Stimulated activated CD4-positive, alpha-beta T cell treated with anti-CD3 and anti-CD28 coated beads, Interleukin-12 subunit alpha, Interleukin-12 subunit beta, amount 100 ng/mL, for 48 hours (primary cell): ENCODE measurements around the gene MAPRE2.
"Not testable (repeated sequence)": the region's sequence is repeated elsewhere in the genome, so short reads cannot be mapped to it uniquely, and the experiment has no call there.

Source experiments
- DNase-seq, 3 donors: peaks; one replicate each; pipeline ENCODE4 v3.0.0-alpha.2; 2020; ENCODE audit warnings: low read depth in 2 of 3, low spot score in 1 of 3

MAPRE2 gene

GRCh38 chr18:35143622-35144596 is 102.7 kb downstream of the MAPRE2 start:
- DNase-seq = peak in 2 of 3 donors; percentile 16 to 25

- DNase-seq = no peak
These were observed 103.5 kb downstream of the MAPRE2 start for GRCh38 chr18:35144698-35145097.

DNA sequence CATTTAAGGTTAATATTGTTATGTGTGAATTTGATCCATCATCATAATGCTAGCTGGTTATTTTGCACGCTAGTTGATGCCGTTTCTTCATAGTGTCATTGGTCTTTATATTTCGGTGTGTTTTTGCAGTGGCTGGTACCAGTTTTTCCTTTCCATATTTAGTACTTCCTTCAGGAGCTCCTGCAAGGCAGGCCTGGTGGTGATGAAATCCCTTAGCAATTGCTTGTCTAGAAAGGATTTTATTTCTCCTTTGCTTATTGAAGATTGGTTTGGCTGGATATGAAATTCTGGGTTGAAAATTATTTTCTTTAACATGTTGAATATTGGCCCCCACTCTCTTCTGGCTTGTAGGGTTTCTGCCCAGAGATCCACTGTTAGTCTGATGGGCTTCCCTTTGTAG is 109.0 kb downstream of the MAPRE2 start:
- not testable (repeated sequence) for DNase-seq

- no peak for DNase-seq
These were observed 112.5 kb downstream of the MAPRE2 start for GRCh38 chr18:35153609-35154272.

- no peak for DNase-seq
These were observed 114.3 kb downstream of the MAPRE2 start for GRCh38 chr18:35155398-35156117.

DNA sequence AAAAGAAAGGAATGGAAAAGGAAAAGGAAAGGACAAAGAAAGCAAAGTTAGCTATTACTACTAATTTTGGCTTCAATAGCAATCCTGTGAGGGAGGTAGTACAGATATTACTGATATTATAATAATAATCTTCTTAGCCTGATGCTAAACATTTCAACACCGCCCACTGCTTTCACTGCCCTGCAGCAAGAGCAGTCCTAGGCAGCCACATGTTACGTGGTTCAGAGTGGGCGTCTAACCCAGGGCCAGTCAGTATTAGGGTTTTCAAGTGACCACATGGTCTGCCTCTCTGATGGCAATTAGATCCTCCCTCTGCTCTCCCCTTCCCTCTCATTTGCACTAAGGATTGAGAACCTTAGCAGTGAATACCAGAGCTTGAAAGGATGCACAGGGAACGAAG is 116.0 kb downstream of the MAPRE2 start:
- no peak for DNase-seq

DNA sequence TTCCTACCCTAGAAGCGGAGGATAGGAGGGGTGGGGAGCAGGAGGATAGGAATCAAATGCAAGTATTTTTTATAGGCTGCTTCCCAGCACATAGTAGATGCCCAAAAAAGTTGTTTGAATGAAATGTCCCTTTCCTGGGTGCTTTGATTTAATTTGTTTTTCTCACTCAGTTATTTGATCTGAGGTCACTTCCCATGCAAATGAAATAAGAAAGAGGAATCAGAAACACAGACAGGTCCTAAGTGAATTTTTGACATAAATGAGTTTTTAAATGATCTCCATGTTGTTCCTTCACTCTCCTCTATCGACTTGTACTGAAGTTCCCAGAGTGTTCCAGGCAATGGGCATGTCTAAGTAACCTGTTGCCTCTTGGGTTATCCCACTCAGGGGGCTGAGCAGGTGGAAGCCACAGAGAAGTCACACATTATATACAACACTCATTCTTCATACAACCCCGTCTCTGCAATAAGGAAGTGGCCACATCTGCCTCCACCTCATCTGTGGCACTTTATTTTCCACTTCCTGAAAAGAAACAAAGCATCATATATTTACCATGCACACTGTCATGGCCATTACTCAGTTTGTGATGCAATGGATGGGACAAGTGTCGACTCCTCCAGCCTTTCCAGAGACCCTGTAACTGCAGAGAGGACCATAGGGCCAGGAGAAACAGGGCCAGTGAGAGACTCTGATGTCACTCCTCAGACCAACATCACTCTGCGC is 117.7 kb downstream of the MAPRE2 start:
- DNase-seq = peak in 1 of 3 donors; percentile 16

GRCh38 chr18:35159782-35160181 is 118.6 kb downstream of the MAPRE2 start:
- DNase-seq = no peak

GRCh38 chr18:35161485-35161884 is 120.3 kb downstream of the MAPRE2 start:
- DNase-seq = no peak

DNA sequence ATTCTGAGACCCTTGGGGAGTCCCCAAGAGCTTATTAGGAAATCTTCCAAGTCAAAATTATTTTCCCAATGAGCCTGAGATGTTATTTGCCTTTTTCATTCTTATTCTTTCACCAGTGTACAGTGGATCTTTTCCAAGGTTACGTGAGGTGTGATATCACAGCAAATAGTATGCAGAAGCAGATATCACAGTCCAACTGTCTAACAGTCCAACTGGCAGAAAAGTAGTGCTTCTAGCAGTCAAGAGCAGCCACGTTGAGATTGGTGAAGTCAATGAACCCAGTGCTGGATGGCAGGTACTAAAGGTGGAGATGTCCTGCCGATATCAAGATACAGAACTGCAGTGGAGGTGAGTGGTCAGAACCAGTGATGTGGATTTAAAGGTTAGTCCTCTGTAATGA is 120.7 kb downstream of the MAPRE2 start:
- no peak for DNase-seq

DNA sequence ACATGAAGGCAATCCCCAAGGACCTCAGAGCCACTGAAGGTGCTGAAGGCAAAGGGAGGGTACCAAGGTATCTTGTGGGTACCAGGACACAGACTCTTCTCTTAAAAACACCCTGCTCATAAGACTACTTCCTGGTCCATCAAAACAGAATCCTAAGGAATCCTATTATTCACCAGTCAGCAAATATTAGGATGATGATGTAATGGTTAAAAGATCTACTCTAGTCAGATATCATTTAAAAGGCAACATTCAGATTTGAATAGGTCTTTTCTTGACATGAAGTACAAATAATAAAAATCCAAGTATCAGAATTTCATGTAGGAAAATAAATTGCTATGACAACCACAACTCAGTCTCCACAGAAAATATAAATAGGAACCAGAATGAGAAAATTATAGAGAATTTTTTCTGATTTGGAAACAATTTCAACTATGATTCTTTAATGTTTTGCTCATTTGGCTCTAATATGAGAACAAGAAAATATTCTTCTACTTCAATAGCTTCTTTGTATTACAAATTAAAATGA is 121.9 kb downstream of the MAPRE2 start:
- DNase-seq = no peak

DNA sequence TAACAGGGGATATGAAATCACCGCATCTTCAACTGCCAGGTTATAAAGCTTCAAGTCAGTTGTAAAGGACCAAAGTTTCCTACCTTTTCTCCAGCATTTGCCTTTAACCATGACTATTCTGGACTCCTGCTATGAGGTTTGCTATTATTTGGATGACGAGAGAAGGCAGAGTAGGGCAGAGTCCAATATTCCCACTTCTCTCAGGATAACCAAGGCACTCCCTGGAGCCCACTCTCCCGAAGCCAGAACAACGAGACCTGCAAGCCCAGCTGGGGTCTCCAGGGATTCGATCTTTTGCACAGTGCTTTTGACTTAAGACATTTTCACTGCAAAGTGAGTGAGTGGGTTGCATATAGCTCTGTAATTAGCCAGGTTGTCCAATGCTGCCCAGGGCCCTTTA is 122.5 kb downstream of the MAPRE2 start:
- DNase-seq = no peak

- no peak for DNase-seq
These were observed 122.9 kb downstream of the MAPRE2 start for GRCh38 chr18:35164133-35164532.

DNA sequence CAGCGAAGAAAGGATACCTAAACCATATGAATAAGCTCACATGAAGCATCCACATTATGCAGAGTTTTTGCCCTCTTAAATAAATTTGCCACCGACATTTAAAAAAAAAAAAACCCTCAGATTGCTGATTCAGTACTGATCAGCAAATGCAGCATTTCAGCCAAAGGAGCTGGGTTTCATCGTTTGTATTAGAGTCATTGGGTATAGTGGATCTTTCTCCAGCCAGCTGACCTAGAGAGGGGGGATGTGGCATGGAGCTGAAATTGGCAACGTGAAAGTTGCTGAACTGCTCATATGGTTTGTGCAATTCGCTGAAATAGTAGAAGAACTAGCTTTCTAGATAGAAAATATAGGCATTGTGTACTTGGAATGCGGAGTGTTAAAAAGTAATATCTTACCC is 126.1 kb downstream of the MAPRE2 start:
- DNase-seq = no peak

- no peak for DNase-seq
These were observed 126.6 kb downstream of the MAPRE2 start for GRCh38 chr18:35167857-35168256.

DNA sequence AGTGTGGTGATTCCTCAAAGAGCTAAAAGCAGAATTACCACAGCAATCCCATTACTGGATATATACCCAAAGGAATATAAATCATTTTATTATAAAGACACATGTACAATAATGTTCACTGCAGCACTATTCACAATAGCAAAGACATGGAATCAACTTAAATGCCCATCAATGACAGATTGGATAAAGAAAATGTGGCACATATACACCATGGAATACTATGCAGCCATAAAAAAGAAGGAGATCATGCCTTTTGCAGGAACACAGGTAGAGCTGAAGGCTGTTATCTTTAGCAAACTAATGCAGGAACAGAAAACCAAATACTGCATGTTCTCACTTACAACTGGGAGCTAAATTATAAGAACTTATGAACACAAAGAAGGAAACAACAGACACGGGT is 129.1 kb downstream of the MAPRE2 start:
- DNase-seq = not testable (repeated sequence)

- DNase-seq = no peak
These were observed 130.2 kb downstream of the MAPRE2 start for GRCh38 chr18:35171315-35171987.

GRCh38 chr18:35172009-35172408 is 130.8 kb downstream of the MAPRE2 start:
- no peak for DNase-seq

- no peak for DNase-seq
These were observed 131.3 kb downstream of the MAPRE2 start for GRCh38 chr18:35172451-35173035.
